ENCODE results near the gene CASKIN1.
"Not testable (repeated sequence)": the region's sequence is repeated elsewhere in the genome, so short reads cannot be mapped to it uniquely, and the experiment has no call there.

The CASKIN1 gene

DNA sequence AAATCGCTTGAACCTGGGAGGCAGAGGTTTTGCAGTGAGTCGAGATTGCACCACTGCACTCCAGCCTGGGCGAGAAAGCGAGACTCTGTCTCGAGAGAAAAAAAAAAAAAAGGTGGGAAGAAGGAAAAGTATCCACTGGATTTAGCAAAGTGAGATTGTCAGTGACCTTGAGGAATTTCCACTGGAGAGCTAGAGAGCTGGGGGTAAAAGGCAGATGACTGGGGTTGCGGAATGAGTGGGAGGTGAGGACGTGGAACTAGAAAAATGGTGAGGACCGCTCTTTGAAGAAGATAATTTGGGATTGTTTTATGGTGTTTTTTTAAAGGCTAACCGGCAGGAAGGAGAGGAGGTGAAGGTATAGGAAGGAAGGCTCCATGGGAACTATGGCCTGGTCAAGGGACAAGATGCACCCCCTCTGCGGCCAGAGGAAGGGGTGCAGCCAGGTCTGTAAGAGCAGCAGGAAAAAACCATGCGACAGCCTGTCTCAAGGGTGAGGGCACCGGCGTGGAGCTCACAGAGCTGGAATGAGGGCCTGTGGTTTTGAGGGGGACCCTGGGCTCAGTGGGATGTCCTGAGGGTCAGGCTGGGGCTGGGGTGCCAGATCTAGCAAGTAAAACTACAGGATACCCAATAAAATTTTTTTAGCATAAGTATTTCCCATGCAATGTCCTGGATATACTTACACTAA, 8.2 kb upstream of the CASKIN1 start:
- CTCF ChIA-PET = interaction anchor here (0.9 to 2.4 kb wide), 2 partner anchors 10 to 65 kb away, joined by 3 to 10 read pairs; no protein-coding TSS in a partner anchor

DNA sequence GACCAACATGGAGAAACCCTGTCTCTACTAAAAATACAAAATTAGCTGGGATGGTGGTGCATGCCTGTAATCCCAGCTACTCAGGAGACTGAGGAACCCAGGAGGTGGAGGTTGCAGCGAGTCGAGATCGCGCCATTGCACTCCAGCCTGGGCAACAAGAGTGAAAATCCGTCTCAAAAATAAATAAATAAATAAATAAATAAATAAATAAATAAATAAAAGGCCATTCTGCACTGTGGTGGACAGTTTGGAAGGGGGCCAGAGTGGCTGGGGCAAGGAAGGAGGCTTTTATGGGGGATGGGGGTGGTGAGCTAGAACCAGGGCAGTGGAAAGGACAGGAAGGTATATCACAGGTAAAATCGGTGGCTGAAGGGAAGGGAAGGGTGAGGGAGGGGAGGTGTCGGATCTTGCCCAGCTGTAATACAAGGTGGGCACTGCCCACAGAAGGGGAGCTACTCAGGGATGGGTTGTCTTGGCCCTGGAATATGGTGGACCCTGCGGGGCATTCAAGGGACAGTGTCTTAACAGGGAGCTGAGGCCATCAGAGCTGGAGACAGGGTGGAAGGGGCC, 6.8 kb upstream of the CASKIN1 start:
- DNase-seq (ENCODE audit: low read depth, low spot score); H3K4me3 ChIP-seq (ENCODE audit: low read depth, low read length): not testable (repeated sequence)
- ChIA-PET CTCF (interaction anchor here (2.4 kb wide), 1 partner anchor 8 kb away, joined by 10 read pairs; no protein-coding TSS in a partner anchor), POLR2A (interaction anchor here (0.6 to 1.2 kb wide), 2 partner anchors 31 to 48 kb away, joined by 3 to 4 read pairs; partner anchors contain the start of gene TRAF7)

More for the DNA sequence above, 8.2 kb upstream of the CASKIN1 start:
- TF ChIP-seq, protein P1, sequence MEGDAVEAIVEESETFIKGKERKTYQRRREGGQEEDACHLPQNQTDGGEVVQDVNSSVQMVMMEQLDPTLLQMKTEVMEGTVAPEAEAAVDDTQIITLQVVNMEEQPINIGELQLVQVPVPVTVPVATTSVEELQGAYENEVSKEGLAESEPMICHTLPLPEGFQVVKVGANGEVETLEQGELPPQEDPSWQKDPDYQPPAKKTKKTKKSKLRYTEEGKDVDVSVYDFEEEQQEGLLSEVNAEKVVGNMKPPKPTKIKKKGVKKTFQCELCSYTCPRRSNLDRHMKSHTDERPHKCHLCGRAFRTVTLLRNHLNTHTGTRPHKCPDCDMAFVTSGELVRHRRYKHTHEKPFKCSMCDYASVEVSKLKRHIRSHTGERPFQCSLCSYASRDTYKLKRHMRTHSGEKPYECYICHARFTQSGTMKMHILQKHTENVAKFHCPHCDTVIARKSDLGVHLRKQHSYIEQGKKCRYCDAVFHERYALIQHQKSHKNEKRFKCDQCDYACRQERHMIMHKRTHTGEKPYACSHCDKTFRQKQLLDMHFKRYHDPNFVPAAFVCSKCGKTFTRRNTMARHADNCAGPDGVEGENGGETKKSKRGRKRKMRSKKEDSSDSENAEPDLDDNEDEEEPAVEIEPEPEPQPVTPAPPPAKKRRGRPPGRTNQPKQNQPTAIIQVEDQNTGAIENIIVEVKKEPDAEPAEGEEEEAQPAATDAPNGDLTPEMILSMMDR (IDR thresholded peaks at IDR 0.05; ENCODE audit: insufficient read depth, low read length, missing control alignments) = no peak
- DNase-seq (ENCODE audit: low read depth, low spot score) = no peak
- H3K4me3 ChIP-seq (ENCODE audit: low read depth, low read length) = peak overlapping the region; percentile 97
- POLR2A ChIA-PET = interaction anchor here (2.4 kb wide), 1 partner anchor 49 kb away, joined by 9 read pairs; the partner anchor contains the start of gene TRAF7

DNA sequence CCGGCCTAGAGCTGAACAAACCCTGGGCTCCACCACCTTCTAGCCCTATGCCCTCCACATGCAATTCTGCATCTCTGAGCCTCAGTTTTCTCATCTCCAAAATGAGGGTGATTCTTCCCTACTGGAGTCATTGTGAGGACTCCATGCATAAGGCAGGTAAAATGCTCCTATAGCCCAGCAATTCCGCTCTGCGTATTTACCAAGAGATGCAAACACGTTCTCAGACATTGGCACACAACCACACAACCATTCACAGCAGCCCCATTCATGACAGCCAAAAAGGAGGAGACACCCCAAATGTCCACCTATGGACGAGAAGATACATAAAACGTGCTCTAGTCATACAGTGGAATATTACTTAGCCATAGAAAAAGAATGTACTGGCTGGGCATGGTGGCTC, 3.9 kb upstream of the CASKIN1 start:
- CTCF ChIA-PET = no interaction called here
- DNase-seq (ENCODE audit: low read depth, low spot score) = no peak
- POLR2A ChIA-PET = interaction anchor here (1.6 kb wide), 1 partner anchor 45 kb away, joined by 8 read pairs; the partner anchor contains the start of gene TRAF7
- TF ChIP-seq, protein P1 (IDR thresholded peaks at IDR 0.05; ENCODE audit: insufficient read depth, low read length, missing control alignments) = no peak
- H3K4me3 ChIP-seq (ENCODE audit: low read depth, low read length) = no peak overlapping the region

DNA sequence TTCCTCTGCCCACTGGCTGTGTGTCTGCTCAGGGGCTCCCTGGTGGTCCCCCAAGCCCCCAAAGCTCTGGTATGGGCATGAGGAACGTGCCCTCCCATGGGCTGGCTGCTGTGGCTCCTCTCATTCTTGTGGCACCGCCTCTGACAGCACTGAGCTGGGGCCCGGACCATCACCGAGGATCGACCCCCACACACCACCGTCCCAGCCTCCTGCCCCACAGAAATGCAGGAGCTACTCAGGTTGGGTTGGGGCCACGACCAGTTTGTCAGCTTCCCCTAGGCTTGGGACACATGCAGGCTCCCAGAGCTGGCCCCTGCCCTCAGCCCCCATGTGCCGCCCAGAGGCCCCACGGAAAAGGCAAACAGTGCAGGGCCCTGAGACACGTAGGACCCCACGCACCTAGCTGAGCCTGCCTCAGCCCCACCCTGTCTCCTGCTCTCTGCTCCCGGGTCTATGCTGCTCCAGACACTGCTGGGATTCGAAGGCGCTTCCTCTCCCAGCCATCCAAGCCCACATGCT, 3.3 kb upstream of the CASKIN1 start:
- ChIA-PET CTCF (no interaction called here), POLR2A (interaction anchor here (1.6 kb wide), 1 partner anchor 44 kb away, joined by 8 read pairs; the partner anchor contains the start of gene TRAF7)
- TF ChIP-seq, protein P1 (IDR thresholded peaks at IDR 0.05; ENCODE audit: insufficient read depth, low read length, missing control alignments) = no peak
- no peak for DNase-seq (ENCODE audit: low read depth, low spot score)
- no peak overlapping the region for H3K4me3 ChIP-seq (ENCODE audit: low read depth, low read length)

DNA sequence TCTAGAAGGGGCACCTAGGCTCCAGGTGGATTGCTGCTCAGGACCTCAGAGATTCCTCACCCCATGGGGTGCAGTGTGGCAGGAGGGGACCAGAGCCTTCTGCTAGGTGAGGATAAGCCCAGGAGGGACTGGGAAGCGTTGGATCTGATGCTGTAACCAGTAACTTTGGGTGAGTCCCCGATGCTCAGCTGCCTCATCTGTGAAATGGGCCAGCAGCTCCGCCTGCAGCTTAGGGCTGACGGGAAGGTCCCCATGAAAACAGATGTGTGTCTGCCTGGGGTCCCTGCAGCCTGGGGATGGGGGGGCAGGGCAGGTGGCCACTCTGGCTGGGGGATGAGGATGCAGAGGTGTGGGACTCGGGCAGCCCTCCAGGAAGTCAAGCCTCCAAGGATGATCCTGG, 2.7 kb upstream of the CASKIN1 start:
- no peak for DNase-seq (ENCODE audit: low read depth, low spot score)
- no peak overlapping the region for H3K4me3 ChIP-seq (ENCODE audit: low read depth, low read length)
- CTCF ChIA-PET = interaction anchor here (1.2 kb wide), 1 partner anchor 59 kb away, joined by 3 read pairs; no protein-coding TSS in a partner anchor
- TF ChIP-seq, protein P1 (IDR thresholded peaks at IDR 0.05; ENCODE audit: insufficient read depth, low read length, missing control alignments) = no peak
- POLR2A ChIA-PET = interaction anchor here (1.6 kb wide), 1 partner anchor 44 kb away, joined by 8 read pairs; the partner anchor contains the start of gene TRAF7

DNA sequence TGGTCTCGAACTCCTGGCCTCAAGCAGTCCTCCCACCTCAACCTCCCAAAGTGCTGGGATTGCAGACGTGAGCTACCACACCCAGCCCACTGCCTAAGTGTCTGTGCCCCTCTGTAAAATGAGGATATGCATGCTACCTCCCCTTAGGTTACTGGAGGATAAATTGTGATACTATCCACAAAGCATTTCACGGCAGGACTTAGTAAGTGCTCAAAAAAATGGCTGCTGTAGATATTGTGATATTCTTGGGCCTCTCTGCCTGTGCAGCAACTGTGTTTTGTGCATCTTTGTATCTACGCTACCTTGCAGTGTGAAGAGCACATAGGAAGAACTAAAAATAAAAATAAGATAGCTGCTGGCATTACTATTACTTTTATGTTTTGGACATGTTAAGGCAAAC, 1.9 kb upstream of the CASKIN1 start:
- TF ChIP-seq, protein P1 (IDR thresholded peaks at IDR 0.05; ENCODE audit: insufficient read depth, low read length, missing control alignments) = no peak
- no peak for DNase-seq (ENCODE audit: low read depth, low spot score)
- CTCF ChIA-PET = interaction anchor here (1.2 kb wide), 1 partner anchor 58 kb away, joined by 3 read pairs; no protein-coding TSS in a partner anchor
- POLR2A ChIA-PET = interaction anchor here (0.5 kb wide), 1 partner anchor 1674 kb away, joined by 4 read pairs; no protein-coding TSS in a partner anchor
- no peak overlapping the region for H3K4me3 ChIP-seq (ENCODE audit: low read depth, low read length)
